GM20000 (cell line): ENCODE measurements around the gene RHBDF1.
A peak's percentile ranks its signal among the peaks of the same experiment; 100 is the strongest.

ENCODE experiments used
- DNase-seq: peaks from one replicate; pipeline ENCODE4 v3.0.0; 2012; ENCODE audit warnings: low spot score
- CTCF ChIP-seq: IDR thresholded peaks from 2 replicates; pipeline ENCODE4 v1.5.1; 2012; ENCODE audit warnings: mild to moderate bottlenecking, control low read depth; ENCODE audit errors: extremely low read depth, missing control alignments

RHBDF1 gene

GRCh38 chr16:69181-69580, 3.2 kb downstream of the RHBDF1 start:
- TF ChIP-seq CTCF, result no peak
- no peak for DNase-seq

- no peak for TF ChIP-seq CTCF
These were observed 4.3 kb downstream of the RHBDF1 start for GRCh38 chr16:67884-68789.

GRCh38 chr16:67183-67791, 5.1 kb downstream of the RHBDF1 start:
- TF ChIP-seq CTCF, result no peak
- no peak for DNase-seq

More at GRCh38 chr16:67884-68789, 4.3 kb downstream of the RHBDF1 start:
- DNase-seq, result no peak

GRCh38 chr16:66309-67182, 5.9 kb downstream of the RHBDF1 start:
- no peak for DNase-seq
- no peak for TF ChIP-seq CTCF

GRCh38 chr16:65745-66144, 6.7 kb downstream of the RHBDF1 start:
- peak; percentile 97 for TF ChIP-seq CTCF
- DNase-seq, result peak; percentile 91

- no peak for TF ChIP-seq CTCF
- no peak for DNase-seq
These were observed 7.5 kb downstream of the RHBDF1 start for GRCh38 chr16:64914-65255.
